ENCODE measurements around the gene FARP1.

Gene FARP1

GRCh38 chr13:98285317-98285716 lies 142.4 kb downstream of the FARP1 start (continued):
- TF ChIP-seq TSHZ1 (tag by site-specific recombination; IDR thresholded peaks at IDR 0.05; ENCODE audit: borderline replicate concordance), result 0 out of 2 replicates have a peak, but pooled peaks have one; percentile 29
- TF ChIP-seq ZNF624 (tag by site-specific recombination; IDR thresholded peaks at IDR 0.05), result no peak
- no peak for TF ChIP-seq ZNF433 (tag by site-specific recombination; IDR thresholded peaks at IDR 0.05; ENCODE audit: low read depth)
- TF ChIP-seq ZNF561 (tag by site-specific recombination; IDR thresholded peaks at IDR 0.05; ENCODE audit: borderline replicate concordance), result no peak
- TF ChIP-seq ZNF548 (tag by site-specific recombination; IDR thresholded peaks at IDR 0.05), result no peak
- TF ChIP-seq ZNF560 (tag by site-specific recombination; IDR thresholded peaks at IDR 0.05; ENCODE audit: borderline replicate concordance), result no peak
- TF ChIP-seq ZNF530 (tag by site-specific recombination; IDR thresholded peaks at IDR 0.05; ENCODE audit: low read depth), result no peak
- peak; percentile 53; the same call in 1 of the 2 replicates for TF ChIP-seq IKZF3 (tag by site-specific recombination; IDR thresholded peaks at IDR 0.05)
- TF ChIP-seq ZNF558 (tag by site-specific recombination; IDR thresholded peaks at IDR 0.05), result no peak
- no peak for TF ChIP-seq ZNF354C (tag by site-specific recombination; IDR thresholded peaks at IDR 0.05; ENCODE audit: borderline replicate concordance, low read depth)
- TF ChIP-seq ZNF514 (tag by site-specific recombination; IDR thresholded peaks at IDR 0.05), result no peak
- TF ChIP-seq EGR2 (tag by site-specific recombination; IDR thresholded peaks at IDR 0.05; ENCODE audit: low read depth), result no peak
- TF ChIP-seq ZNF248 (tag by site-specific recombination; IDR thresholded peaks at IDR 0.05), result no peak
- no peak for TF ChIP-seq ZNF776 (tag by site-specific recombination; IDR thresholded peaks at IDR 0.05; ENCODE audit: borderline replicate concordance)
- no peak for TF ChIP-seq ZNF391 (tag by site-specific recombination; IDR thresholded peaks at IDR 0.05; ENCODE audit: borderline replicate concordance, low read depth)
- no peak for TF ChIP-seq ZNF274 (IDR thresholded peaks at IDR 0.05; ENCODE audit: low read length)
- TF ChIP-seq ZNF274 (tag by site-specific recombination; IDR thresholded peaks at IDR 0.05; ENCODE audit: borderline replicate concordance), result no peak
- no peak for TF ChIP-seq ZBTB49 (tag by site-specific recombination; IDR thresholded peaks at IDR 0.05; ENCODE audit: low read depth)
- TF ChIP-seq ZNF677 (tag by site-specific recombination; IDR thresholded peaks at IDR 0.05), result no peak
- TF ChIP-seq REPIN1 (tag by site-specific recombination; IDR thresholded peaks at IDR 0.05; ENCODE audit: low read depth), result no peak
- TF ChIP-seq SCRT1 (tag by site-specific recombination; IDR thresholded peaks at IDR 0.05; ENCODE audit: borderline replicate concordance), result no peak
- no peak for TF ChIP-seq TRIM28 (IDR thresholded peaks at IDR 0.05; ENCODE audit: borderline replicate concordance, low read length)
- TF ChIP-seq ZBTB10 (tag by site-specific recombination; IDR thresholded peaks at IDR 0.05), result no peak
- no peak for TF ChIP-seq PRDM4 (tag by site-specific recombination; IDR thresholded peaks at IDR 0.05)
- TF ChIP-seq ZNF658 (tag by site-specific recombination; IDR thresholded peaks at IDR 0.05), result no peak
- no peak for TF ChIP-seq ZNF341 (tag by site-specific recombination; IDR thresholded peaks at IDR 0.05; ENCODE audit: low read depth)
- no peak for TF ChIP-seq ZNF350 (tag by site-specific recombination; IDR thresholded peaks at IDR 0.05)
- TF ChIP-seq ZNF311 (tag by site-specific recombination; IDR thresholded peaks at IDR 0.05; ENCODE audit: borderline replicate concordance), result no peak
- TF ChIP-seq ZNF24 (tag by site-specific recombination; IDR thresholded peaks at IDR 0.05), result no peak
- no peak for TF ChIP-seq KLF9 (tag by site-specific recombination; IDR thresholded peaks at IDR 0.05; ENCODE audit: low read depth)
- TF ChIP-seq GLIS2 (tag by site-specific recombination; IDR thresholded peaks at IDR 0.05), result no peak
